HG03064 (cell line): ENCODE results near the gene TET3.

Experiments
- ATAC-seq: cut with Tn5 transposase; IDR thresholded peaks from one replicate; pipeline ENCODE4 v1.9.1; 2021; ENCODE audit warnings: low read depth; ENCODE audit not compliant: unreplicated experiment

Gene TET3

GRCh38 chr2:73963385-73964120 lies 21.2 kb upstream of the TET3 start:
- no peak for ATAC-seq

- ATAC-seq = no peak
Measured at GRCh38 chr2:73964223-73964622, 20.5 kb upstream of the TET3 start.

GRCh38 chr2:73965053-73965452 lies 19.7 kb upstream of the TET3 start:
- no peak for ATAC-seq

- no peak for ATAC-seq
Measured at GRCh38 chr2:73968357-73968937, 16.3 kb upstream of the TET3 start.

- ATAC-seq = no peak
Measured at GRCh38 chr2:73969356-73969755, 15.4 kb upstream of the TET3 start.

GRCh38 chr2:73970141-73970803 lies 14.4 kb upstream of the TET3 start:
- ATAC-seq = no peak

- peak; percentile 52 for ATAC-seq
Measured at GRCh38 chr2:73970850-73971471, 13.7 kb upstream of the TET3 start.

- no peak for ATAC-seq
Measured at GRCh38 chr2:73971722-73972121, 13.0 kb upstream of the TET3 start.

GRCh38 chr2:73972846-73973245 lies 11.9 kb upstream of the TET3 start:
- ATAC-seq = no peak

GRCh38 chr2:73975731-73976130 lies 9.0 kb upstream of the TET3 start:
- no peak for ATAC-seq

- ATAC-seq = no peak
Measured at GRCh38 chr2:73976803-73977202, 7.9 kb upstream of the TET3 start.

- no peak for ATAC-seq
Measured at GRCh38 chr2:73977466-73977865, 7.2 kb upstream of the TET3 start.

- no peak for ATAC-seq
Measured at GRCh38 chr2:73979021-73979420, 5.7 kb upstream of the TET3 start.

- ATAC-seq = no peak
Measured at GRCh38 chr2:73979686-73980085, 5.0 kb upstream of the TET3 start.

- ATAC-seq = no peak
Measured at GRCh38 chr2:73980566-73980965, 4.1 kb upstream of the TET3 start.

- no peak for ATAC-seq
Measured at GRCh38 chr2:73981081-73982001, 3.4 kb upstream of the TET3 start.

- ATAC-seq = no peak
Measured at GRCh38 chr2:73982140-73982617, 2.5 kb upstream of the TET3 start.

- ATAC-seq = no peak
Measured at GRCh38 chr2:73983322-73984202, 1.1 kb upstream of the TET3 start.

- ATAC-seq = no peak
Measured at GRCh38 chr2:73984922-73985307, 205 bp downstream of the TET3 start.
